Progenitor cell of endocrine pancreas (in vitro differentiated cells): Measurements from ENCODE around the gene AP3S1. TPM values are rescaled to one million over a fixed set of nuclear protein-coding genes. Genes with fewer than 3 reads are reported as not detected.
"Not testable (repeated sequence)": the region's sequence is repeated elsewhere in the genome, so short reads cannot be mapped to it uniquely, and the experiment has no call there.

Experiments used
- DNase-seq: peaks from one replicate; pipeline ENCODE4 v3.0.0; 2021; ENCODE audit warnings: low spot score; ENCODE audit not compliant: unreplicated experiment
- H3K27ac Mint-ChIP-seq: 2 replicates; pipeline ENCODE4 v1.8.0; 2021; ENCODE audit warnings: mild to moderate bottlenecking, moderate library complexity, mixed read lengths
- H3K27me3 Mint-ChIP-seq: 2 replicates; pipeline ENCODE4 v1.8.0; 2021; ENCODE audit warnings: mixed read lengths
- H3K36me3 Mint-ChIP-seq: 2 replicates; pipeline ENCODE4 v1.8.0; 2022; ENCODE audit warnings: mixed read lengths; ENCODE audit not compliant: insufficient read depth
- H3K4me1 Mint-ChIP-seq: 2 replicates; pipeline ENCODE4 v1.8.0; 2021; ENCODE audit warnings: low read depth, mixed read lengths
- H3K4me3 Mint-ChIP-seq: 2 replicates; pipeline ENCODE4 v1.8.0; 2021; ENCODE audit warnings: low read depth, mild to moderate bottlenecking, moderate library complexity, mixed read lengths
- H3K9me3 Mint-ChIP-seq: 2 replicates; pipeline ENCODE4 v1.8.0; 2021; ENCODE audit warnings: low read depth, mixed read lengths
- total RNA-seq: library from RNA; stranded (reverse); gene quantifications from 2 replicates; pipeline ENCODE4 v1.2.1, GENCODE V29; 2021
- TF ChIP-seq, protein P1 (sequence below): fragments of 200-600 bp; sonication (generic); IDR thresholded peaks from one replicate; pipeline ENCODE4 v1.5.0; 2021; ENCODE audit warnings: antibody characterized with exemption, mild to moderate bottlenecking; ENCODE audit not compliant: unreplicated experiment

Gene AP3S1
- total RNA-seq, 1 donor from 2014 or later, result 65.3 TPM

DNA sequence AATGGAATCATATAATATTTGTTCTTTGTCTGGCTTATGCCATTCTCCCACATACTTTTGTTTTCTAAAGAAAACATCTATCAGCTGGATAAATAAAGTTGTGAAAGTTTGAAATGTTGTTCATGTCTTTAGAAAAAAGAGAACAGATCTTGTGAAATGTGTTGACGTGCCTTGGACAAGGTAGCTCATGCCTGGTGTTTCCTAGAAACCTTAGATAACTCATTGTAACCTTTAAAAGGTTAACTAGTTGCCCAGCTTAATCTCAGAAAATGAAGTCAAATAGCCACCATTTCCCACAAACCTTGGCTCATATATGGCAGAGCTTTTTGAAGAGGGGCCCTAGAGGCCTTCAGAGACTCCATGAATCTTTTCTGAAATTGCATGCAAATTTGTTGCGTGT lies 40.6 kb upstream of the AP3S1 start:
- Mint-ChIP-seq H3K4me3 (no peak overlapping the region), H3K36me3 (peaks cover 17% of the 10 kb centered on the region), H3K27me3 (no peaks in the 10 kb centered on the region), H3K27ac (no peak overlapping the region), H3K4me1 (no peaks in the 10 kb centered on the region), H3K9me3 (no peaks in the 10 kb centered on the region)
- TF ChIP-seq, protein P1, sequence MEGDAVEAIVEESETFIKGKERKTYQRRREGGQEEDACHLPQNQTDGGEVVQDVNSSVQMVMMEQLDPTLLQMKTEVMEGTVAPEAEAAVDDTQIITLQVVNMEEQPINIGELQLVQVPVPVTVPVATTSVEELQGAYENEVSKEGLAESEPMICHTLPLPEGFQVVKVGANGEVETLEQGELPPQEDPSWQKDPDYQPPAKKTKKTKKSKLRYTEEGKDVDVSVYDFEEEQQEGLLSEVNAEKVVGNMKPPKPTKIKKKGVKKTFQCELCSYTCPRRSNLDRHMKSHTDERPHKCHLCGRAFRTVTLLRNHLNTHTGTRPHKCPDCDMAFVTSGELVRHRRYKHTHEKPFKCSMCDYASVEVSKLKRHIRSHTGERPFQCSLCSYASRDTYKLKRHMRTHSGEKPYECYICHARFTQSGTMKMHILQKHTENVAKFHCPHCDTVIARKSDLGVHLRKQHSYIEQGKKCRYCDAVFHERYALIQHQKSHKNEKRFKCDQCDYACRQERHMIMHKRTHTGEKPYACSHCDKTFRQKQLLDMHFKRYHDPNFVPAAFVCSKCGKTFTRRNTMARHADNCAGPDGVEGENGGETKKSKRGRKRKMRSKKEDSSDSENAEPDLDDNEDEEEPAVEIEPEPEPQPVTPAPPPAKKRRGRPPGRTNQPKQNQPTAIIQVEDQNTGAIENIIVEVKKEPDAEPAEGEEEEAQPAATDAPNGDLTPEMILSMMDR, result no peak
- DNase-seq, result no peak

DNA sequence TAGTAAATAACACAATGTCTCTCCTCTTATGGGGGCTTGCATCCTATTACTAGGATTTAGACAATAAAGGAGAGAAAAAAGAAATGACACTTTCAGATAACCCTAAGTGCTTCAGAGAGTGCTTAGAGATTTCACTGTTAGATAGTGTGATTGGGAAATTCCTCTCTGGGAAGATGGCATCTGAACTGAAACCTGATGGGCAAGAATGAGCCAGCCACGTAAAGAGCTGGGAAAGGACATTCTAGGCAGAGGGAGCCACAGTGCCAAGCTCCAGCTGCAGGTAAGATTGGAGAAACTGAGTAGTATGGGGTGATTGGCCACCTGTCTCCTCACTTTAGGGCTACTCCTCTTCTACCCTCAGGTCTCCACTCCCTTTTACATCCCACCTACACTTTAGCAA lies 39.8 kb upstream of the AP3S1 start:
- peaks cover 6% of the 10 kb centered on the region for H3K4me1 Mint-ChIP-seq
- H3K27ac Mint-ChIP-seq, result no peak overlapping the region
- DNase-seq, result no peak
- H3K27me3 Mint-ChIP-seq, result no peaks in the 10 kb centered on the region
- TF ChIP-seq, protein P1, result no peak
- H3K4me3 Mint-ChIP-seq, result no peak overlapping the region
- no peaks in the 10 kb centered on the region for H3K9me3 Mint-ChIP-seq
- H3K36me3 Mint-ChIP-seq, result peaks cover 22% of the 10 kb centered on the region

DNA sequence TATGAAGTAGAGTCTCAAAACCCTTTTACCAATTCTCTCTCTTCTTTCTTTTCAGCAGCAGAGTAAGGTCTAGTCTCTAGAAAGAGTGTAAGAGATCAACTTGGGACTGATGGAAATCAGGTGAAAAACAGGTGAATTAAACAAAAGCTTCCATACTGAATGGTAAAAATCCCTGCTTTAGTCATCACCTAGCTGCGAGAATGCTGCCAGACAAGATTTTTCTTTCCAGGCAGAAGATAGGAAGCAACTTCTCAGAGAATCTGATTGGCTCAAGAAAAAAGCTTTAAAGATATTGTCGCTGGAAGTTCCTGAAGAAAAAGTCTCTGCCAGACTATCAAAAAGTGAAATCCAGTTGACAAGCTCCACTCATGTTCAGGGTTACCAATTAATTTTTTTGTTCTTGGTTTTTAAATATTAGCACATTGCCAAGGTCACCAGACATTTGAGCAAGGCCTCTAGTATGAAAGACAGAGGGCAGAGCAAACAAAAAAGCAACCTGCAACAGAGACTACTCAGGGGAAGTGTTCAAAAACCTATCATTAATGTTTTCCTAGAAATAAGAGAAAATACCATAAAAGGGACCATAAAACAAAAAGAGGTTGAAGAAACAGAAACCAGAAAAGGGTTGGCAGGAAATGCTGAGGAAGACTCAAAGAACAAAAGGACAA lies 34.6 kb upstream of the AP3S1 start:
- Mint-ChIP-seq H3K27ac (no peak overlapping the region), H3K36me3 (peaks cover 36% of the 10 kb centered on the region)

DNA sequence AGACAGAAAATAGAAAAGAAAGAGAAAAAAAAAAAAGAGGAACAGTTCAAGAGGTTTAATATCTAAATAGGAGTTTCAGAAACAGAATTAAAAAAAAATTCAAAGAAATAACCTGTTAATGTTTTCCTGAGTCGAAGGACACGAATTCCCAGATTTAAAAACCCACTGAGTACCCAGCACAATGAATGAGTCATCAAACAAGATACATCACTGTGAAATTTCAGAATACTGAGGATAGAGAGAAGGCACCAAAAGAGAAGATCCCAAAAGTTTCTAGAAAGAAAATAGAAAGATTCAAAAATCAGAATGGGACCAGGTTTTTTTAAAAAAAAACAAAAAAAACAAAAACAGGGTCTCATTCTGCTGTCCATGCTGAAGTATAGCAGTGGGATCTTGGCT lies 34.1 kb upstream of the AP3S1 start:
- no peak overlapping the region for H3K4me3 Mint-ChIP-seq
- H3K27me3 Mint-ChIP-seq, result no peaks in the 10 kb centered on the region
- peaks cover 10% of the 10 kb centered on the region for H3K4me1 Mint-ChIP-seq
- TF ChIP-seq, protein P1, result no peak
- H3K27ac Mint-ChIP-seq, result no peak overlapping the region
- H3K36me3 Mint-ChIP-seq, result peaks cover 38% of the 10 kb centered on the region
- DNase-seq, result no peak
- H3K9me3 Mint-ChIP-seq, result no peaks in the 10 kb centered on the region

More for the DNA sequence above, 34.6 kb upstream of the AP3S1 start:
- H3K27me3 Mint-ChIP-seq, result no peaks in the 10 kb centered on the region
- DNase-seq, result no peak
- TF ChIP-seq, protein P1, result no peak
- H3K4me3 Mint-ChIP-seq, result no peak overlapping the region
- no peaks in the 10 kb centered on the region for H3K9me3 Mint-ChIP-seq
- peaks cover 10% of the 10 kb centered on the region for H3K4me1 Mint-ChIP-seq

DNA sequence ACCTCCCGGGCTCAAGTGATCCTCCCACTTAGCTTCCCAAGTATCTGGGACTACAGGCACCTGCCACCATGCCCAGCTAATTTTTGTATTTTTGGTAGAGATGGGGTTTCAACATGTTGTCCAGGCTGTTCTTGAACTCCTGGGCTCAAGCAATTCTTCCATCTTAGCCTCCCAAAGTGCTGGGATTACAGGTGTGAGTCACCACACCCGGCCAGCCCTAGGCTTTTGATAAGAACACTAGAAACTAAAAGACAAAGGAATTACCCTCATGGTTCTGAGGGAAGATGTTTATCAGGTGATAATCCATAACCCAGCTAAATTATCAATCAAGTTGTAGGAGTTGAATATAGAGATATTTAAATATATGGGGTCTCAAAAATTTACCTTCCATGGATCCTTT lies 33.7 kb upstream of the AP3S1 start:
- not testable (repeated sequence) for H3K27ac Mint-ChIP-seq, H3K27me3 Mint-ChIP-seq, H3K9me3 Mint-ChIP-seq, H3K4me3 Mint-ChIP-seq, DNase-seq
- peaks cover 40% of the 10 kb centered on the region for H3K36me3 Mint-ChIP-seq
- H3K4me1 Mint-ChIP-seq, result peaks cover 10% of the 10 kb centered on the region

DNA sequence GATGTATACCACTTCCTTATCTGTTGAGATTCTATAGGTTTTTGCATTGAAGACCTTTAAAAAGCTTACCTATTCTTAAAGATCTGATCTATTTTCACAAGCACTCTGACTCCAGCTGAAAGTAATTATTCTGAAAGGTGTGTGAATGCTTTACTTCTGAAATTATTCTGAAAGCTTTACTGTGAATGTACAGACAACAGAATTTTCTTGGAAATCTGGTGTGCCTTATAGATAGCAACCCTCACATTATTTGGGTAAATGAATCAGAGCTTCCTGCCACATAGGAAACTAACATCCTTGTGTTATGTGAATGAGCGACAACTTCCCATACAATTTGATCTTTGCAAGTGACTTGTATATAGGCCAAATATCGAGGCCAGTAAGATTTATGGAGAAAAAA lies 31.8 kb upstream of the AP3S1 start:
- Mint-ChIP-seq H3K27ac (no peak overlapping the region), H3K9me3 (no peaks in the 10 kb centered on the region), H3K36me3 (peaks cover 32% of the 10 kb centered on the region), H3K4me3 (no peak overlapping the region), H3K27me3 (peaks cover 14% of the 10 kb centered on the region), H3K4me1 (peaks cover 18% of the 10 kb centered on the region)
- TF ChIP-seq, protein P1, result no peak
- DNase-seq, result no peak
